ENCODE results near the gene ZFHX3.
"Not testable (repeated sequence)": the region's sequence is repeated elsewhere in the genome, so short reads cannot be mapped to it uniquely, and the experiment has no call there.

Gene ZFHX3

DNA sequence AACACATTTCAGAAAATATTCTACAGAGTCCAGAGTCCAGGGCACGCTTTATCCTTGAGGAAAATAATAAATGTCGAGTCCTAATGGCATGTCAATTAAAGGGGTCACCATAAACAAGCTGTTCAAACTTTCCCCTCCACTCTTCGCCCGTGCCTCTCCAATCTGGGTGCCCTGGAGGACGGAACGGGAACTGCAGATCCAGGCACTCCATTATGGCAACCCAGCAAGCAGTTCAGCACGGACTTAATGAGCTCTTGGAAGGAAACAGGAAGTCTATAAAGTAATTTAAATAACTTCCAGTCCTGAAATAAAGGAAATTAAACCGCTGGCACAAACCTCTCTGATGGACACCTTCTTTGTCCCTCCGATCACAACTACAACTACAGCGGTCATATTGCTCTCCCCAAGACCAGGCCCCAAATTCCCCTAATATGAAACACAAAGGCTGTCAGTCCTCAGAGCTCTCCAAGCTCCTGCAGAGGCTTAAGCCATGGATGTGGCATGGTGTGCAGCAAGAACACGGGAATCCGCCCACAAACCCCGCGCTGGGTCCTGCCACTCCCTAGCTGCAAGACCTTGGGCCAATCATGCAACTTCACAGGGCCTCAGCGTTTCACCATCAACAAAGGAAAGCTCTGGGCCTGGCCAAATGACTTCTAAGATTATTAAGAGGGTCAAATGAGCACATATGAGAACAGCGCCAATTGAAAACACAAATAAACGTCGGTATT lies 52.6 kb downstream of the ZFHX3 start:
- no peak for DNase-seq

DNA sequence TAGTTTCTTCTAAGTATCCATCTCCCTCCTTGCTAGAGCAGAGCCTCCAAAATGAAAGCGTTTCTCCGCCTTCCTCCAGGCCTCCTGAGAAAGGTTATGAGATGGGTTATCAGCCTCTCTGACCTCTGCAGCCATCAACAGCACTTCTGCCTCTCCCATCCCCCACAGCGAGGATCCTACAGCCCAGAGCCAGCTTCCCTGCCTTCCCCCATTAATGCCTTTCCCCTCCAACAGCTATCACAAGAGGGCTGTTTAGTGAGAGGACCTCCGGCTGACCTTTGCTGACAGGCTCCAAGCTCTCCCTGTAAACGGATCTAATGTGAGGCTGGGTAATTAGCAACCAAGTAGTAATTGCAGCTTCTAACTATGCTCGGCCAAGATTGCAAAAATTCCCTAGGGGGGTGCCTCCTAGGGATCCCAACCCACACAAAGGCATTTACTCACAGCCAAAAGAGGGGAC lies 55.8 kb downstream of the ZFHX3 start:
- no peak for DNase-seq

DNA sequence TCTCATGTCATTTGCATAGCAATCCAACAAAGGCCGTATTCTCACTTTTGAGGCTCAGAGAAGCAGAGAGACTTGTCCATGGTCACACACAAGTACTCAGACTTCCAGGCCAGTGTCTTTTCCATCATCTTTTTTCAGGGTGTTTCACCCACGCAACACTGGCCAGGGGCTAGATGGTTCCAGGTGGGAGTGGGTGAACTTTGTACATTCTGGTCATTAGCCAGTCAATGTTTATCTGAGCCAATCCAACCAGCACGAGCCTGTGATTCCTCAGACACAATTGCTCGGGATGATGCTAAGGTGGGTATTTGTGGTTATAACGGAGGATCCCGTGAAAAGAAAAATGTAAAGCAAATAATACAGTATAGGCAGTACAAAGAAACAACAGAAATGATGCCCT lies 56.3 kb downstream of the ZFHX3 start:
- no peak for DNase-seq

DNA sequence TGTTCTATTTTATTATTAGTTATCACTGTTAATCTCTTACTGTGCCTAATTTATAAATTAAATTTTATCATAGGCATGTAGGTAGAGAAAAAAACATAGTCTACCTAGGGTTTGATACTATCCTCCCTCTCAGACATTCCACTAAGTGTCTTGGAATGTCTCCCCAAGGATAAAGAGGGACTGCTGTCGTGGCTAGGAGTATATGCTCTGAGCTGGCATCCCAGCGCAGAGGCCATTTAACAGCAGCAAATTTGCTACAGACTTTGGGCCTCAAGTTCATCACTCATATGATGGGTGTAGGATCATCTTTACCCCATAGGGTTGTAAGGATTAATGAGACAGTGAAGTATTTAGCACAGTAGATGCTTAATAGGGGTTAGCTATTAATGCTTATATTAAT lies 56.7 kb downstream of the ZFHX3 start:
- no peak for DNase-seq

DNA sequence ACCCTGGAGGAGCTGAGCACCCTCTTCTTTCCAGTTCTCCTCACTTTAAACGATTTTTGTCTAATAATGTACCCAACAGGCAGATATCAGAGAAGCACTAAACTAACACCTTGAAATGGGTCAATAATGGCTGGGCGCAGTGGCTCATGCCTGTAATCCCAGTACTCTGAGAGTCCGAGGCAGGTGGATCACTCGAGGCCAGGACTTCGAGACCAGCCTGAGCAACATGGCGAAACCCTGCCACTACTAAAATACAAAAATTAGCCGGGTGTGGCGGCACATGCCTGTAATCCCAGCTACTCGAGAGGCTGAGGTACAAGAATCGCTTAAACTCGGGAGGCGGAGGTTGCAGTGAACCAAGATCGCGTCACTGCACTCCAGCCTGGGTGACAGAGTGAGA lies 57.4 kb downstream of the ZFHX3 start:
- DNase-seq: no peak

DNA sequence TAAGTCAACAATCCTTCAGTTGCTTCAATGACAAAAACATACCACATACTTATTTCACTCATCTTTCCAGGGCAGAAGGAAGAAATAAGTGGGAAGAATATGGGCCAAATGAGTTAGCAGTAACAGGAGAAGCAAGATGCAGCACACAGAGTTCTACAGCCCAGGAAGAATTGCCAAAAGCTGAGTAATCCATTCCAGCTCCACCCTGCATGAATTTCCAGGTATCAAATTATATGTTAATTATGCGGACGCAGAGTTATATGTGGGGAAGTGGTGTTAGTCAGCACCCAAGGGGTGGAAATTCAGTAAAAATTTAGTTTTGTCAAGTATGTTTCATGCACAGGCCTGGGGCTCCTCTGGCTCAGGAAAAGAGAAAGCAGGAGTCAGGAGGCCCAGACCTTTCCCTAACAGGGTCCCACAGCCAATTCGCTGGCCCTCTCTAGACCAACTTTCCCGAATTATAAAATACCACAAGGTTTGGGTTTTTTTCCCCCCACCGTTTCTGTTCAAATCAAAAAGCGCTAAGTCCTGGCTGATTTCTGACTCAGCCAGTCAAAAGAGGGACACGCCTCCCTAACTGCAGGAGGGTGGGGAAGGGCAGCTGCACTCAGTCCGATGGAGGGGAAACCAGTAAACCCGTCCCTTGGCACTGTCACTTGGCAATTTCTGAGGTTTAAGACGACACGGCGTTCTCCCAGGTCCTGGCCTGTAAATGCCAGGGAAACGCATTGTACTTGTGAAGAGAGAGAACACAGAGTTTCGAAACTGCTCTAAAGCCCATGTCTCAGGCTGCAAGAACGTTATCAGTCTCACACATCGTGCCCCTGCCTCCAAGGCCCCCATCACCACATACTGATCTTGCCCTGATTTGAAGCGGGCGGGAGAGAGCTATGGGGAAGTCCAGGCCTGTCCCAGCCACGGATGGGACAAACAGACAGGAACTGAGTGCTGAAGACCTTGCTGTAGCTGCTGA lies 58.1 kb downstream of the ZFHX3 start:
- peak; percentile 73 for DNase-seq

DNA sequence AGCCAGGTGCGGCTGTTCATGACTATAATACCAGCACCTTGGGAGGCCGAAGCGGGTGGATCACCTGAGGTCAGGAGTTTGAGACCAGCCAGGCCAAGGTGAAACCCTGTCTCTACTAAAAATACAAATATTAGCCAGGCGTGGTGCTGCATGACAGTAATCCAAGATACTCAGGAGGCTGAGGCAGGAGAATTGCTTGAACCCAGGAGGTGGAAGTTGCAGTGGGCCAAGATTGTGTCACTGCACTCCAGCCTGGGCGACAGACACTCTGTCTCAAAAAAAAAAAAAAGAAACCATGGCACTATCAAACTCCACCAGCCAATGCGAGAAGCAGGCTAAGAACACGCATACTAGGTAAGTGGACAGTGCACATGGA lies 58.7 kb downstream of the ZFHX3 start:
- DNase-seq: not testable (repeated sequence)

DNA sequence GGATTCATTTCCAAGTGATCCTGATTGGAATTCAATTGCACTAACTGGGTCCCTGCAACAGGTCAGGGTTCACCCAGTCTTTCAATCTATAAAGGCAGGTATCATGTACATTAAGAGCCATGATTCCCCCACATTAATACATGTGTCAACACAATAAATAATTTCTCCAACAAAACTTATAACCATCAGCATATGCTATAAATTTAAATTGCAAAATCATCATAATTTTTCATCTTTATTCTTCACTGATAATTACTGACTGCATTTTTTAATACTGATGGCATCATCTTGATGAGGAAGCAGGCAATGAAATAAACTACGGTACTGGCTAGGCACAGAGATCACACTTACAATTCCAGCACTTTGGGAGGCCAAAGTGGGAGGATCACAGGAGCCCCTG lies 59.4 kb downstream of the ZFHX3 start:
- DNase-seq: no peak

DNA sequence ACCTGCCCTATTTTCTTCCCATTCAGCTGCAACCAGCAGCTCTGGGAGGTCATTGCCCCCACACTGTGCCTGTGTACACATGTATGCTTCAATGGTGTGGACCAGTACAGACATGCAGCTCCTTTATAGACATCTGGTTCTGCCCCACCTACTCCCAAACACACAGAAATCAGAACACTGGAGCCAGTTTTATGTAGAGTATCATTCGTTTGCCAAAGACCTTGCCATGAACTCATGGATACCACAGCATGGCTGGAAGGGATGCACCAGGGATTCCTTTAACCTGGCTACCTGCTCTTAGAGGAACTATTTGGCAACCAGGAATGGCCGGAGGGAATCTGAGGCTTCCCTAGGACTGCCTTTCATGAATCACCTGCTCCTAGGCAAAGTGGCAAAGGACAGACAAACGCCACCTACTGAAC lies 60.4 kb downstream of the ZFHX3 start:
- DNase-seq: peak; percentile 45

DNA sequence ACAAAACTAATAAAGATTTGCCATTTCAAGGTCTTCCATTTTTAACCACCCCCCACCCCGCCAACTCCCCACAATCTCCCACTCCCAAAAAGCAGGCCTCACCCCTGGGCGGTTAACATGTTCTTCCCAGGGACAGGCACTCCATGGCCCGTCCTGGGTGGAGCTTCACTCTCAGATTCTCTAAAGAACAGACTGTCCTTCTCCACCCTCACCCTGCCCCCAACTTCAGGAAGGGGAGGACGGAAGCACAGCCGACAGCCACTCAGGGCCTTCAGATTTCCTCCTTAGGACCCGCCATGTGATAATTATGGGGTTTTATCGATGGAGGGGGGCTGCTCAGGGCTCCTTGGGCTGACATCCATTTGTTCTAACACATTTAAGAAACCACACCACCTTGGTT lies 61.9 kb downstream of the ZFHX3 start:
- no peak for DNase-seq

DNA sequence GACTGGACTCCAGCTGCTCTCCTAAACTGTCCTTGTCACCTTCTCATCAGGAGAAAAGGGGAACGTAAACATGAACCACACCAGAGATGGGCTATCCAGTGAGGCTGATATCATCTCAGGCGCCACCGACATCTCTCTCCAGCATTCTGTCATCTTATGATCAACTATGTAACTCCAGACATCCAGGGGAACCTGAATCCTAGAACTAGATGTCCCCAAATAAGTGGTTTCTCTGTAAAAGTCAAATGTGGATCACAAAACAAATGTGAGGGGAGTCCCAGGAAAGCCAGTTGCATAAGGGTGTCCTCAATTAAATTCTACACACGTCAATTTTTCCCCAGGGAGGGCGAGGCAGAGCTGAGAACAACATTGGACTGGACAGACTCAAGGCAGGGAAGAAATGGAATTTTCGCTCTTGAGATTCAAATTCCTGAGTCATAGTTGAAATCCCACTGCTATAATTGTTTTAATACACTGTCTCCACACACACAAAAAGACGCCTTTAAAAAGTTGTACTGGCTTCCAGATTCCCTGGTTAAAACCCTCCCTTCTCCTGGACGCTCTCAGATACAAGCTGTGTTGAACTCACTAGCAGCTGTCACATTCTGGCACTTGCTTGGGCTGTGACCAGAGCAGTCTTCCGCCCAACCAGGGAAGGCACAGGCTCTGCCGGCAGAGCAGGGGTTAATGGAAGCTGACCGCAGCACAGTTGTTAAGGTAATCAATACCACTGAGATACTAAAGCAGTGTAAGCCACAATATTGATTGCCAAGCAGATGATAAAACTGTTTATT lies 62.6 kb downstream of the ZFHX3 start:
- DNase-seq: peak; percentile 46

DNA sequence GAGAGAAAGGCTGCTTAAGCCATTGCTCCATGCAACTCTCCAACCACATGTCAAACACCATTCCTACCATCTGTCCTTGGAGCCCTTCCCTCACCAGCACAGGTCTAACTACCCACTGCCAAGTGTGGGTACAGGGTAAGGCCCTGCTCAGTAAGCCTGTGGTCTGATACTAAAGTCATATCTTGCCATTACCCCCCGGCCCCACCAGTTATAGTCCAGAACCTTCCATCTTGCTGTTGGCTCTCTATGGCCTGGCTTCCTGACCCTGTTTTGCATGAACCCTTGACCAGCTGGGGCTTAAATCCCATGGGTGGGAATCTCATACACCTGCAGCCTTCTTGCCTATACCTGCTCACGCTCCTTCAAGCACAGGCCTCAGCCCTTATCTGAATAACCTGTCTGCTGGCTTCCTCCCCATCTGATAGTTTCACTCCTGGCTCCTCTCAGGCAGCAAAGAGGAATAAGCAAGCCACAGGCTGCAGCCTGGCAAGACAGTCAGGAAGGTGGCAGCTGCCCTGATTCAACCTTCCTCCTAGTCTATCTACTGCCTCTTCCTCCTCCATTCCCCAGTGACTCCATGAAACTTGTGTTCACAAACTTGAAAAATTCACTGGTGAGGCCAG lies 64.1 kb downstream of the ZFHX3 start:
- DNase-seq: peak; percentile 42

DNA sequence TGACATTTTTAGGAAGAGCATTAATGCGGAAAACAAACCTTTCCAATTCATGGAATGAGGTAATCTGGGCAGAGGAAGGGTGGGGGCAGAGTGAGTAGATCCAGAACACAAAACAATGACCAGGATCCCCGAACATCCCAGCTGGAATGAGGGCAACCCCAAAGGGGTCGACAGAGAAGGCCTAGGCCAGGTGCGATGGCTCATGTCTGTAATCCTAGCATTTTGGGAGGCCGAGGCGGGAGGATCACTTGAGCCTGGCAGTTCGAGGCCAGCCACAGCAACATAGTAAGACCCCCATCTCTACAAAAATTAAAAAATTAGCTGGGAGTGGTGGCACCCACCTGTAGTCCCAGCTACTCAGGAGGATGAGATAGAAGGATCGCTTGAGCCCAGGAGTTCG lies 64.7 kb downstream of the ZFHX3 start:
- DNase-seq: no peak

DNA sequence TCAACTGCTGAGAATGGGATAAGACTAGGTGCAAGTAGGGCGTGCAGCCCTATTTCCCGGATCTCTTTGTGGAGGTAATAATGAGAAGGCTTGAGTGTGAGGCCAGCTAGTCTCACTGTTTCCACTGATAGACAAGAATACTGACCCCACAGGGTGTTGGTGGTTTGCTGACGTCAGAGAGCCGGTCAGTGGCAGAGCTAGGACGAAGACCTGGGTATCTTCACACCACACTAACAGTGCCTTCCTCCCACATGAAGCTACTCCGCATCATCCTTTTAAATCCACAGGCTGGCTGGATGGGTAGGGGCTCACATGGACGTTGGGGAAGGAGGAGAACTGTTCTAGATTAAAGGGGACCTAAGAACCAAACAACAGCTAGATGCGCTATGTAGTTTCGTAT lies 68.0 kb downstream of the ZFHX3 start:
- DNase-seq: no peak

DNA sequence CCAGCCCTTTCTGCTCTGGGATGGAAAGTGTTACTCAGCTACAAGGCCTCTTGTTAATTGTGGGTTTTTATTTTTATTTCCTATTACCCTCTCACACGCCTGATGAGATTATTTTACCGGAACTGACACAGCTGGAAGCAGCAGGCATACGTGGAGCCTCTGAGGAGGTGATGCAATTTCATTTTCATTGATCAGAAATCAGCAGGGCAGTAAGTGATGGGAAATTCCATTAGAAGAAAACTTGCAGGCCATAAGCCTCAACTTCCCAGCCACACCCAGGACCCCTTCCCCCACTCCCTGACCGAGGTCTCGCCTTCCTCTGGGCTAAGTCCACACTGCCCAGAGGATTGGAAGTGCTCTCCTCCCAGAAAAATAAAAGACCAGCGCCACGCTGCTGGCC lies 69.7 kb downstream of the ZFHX3 start:
- DNase-seq: no peak

DNA sequence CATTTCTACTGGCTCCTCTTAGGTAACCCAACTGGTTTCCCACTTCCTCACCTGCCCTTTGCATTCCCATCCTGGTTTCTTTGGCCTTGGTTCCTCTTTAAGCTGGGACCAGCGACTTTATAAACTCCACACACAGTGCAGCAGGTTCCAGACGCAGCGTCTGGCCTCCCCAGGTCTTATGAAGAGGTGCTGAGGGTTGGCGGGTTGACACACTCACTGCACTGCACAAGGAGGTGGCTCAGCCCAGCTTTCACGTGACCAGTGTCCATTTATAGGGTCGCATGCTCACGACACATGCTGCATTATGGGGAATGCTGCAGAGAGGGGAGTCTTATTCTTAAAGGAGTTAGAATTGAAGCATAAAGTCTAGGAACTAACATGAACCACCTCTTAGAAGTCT lies 70.8 kb downstream of the ZFHX3 start:
- no peak for DNase-seq

DNA sequence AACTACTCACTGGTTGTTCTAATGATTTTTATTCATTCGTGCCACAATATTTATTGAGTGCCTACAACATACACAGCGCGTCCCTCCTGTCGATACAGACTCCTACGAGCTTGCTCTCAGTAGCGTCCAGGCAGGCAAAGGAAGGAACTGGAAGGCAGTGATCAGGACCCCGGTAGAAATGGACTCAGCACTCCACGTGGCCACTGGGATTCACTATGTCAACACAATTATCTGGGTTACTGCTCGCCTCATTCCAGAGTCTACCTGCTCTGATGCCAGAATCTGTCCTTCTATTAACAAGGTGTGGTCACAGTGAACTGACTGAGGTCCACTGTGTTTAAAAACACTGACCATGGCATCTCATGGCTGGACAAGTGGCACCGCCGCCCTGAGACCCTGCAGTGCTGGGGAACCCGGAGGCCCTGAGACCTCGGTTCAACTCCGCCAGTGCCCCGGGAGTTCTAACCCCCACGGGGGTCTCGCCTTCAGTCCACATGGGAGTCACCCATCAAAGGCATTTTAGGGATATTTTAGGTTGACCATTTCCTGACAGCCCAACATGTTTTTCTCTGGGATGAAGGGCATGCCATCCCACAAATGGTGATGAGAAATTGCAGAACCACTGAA lies 71.4 kb downstream of the ZFHX3 start:
- DNase-seq: no peak

DNA sequence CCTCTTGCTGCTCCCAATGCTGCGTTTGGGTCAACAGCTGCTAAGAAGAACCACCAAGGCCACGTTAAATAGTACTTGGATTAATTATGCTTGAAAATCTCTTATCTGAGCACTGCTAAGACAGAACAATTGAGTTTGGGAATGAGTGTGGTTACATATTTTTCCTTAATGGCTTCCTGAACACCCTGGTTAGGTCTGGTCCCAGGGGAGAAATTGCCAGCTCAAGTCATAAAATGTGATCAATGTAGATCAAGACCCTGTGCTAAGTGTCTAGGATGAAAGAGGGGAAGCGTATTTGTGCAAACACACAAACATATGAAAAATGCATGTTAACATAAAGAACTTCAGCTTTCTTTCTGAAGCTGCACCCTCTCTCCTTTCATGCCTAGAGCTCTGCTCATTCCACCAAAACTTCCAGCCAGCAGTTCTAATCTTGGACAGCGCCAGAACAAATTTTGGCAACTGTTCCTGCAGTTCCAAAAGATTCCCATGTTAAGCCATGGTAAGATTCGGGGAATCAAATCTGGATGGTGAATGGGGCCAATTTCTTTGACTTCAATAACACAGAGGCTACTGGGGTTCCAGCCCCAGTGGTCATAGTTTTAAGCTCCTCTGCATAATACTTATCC lies 72.0 kb downstream of the ZFHX3 start:
- DNase-seq: no peak

DNA sequence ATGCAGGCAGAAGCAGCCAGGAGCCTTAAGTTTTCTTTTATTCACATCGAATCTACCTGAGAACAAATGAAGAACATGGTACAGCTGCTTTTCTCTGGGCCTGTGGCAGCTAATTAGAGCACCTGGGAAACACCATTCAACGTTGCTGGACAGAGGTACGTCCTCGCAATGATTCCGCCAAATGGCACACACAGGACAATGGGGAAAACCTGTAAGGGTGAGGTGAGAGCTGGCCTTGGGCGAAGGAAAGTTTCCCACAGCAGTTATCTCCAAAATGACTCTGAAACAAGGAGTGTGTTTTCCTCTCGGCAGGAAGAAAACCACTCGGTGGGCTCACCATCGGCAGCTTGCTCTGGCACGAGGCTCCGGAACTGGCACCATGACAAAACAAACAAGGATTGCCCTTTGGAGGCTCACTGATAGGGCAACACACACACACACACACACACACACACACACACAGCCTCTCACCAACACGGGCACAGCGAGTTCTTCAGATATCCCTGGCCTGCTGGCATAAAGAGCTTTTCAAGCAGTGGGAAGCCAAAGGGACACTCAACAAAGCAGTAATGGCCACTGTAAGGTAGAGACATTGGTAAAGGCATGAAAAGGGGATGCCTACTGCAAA lies 73.7 kb downstream of the ZFHX3 start:
- DNase-seq: no peak

DNA sequence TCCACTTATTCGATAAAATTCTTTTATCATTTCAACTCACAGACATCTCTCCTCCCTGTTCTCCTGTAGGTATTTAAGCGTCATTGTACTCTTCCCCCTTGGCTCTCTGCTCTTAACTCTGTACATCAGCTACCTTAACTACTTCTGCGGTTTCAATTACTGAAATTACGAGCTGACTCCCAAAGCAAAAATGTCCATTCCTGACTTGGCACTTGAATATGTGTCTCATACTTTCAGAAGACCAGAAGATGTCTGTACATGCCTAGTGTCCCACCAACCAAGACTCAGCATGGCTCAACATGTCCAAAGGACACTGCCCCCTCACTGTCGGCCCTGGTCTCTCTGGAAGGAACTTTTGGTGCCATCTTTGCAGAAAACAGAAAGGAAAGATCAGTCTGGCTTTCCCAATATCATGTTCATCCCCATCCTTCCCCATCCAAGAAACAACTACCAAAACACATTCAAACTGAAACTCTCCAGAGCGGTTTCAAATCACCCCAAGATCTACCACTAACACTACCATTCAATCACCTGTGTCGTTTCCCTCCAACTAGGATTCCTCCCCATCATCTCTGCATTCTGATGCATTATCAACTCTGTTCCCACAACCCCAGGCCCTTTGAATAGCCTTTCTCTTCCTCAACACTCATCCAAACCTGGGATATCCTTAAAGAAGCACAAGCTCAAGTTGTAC lies 74.9 kb downstream of the ZFHX3 start:
- DNase-seq: no peak

DNA sequence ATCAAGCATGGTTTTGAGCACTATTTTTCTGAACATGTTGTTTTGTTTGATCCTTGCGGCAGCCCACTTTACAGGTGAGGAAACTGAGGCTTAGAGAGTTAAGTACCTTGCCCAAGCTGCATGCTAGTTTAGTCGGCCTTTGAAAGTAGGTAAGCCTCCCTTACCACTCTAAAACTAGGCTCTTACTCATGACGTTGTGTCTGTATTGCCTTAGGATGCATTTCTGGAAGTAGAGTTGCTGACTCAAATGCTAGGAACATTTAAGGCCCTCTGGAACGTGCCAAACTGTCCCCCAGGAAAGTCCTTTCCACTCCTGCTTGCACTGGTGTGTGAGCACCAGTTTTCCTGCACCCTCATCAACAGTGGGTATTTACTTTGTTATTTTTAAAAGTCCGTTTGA lies 76.6 kb downstream of the ZFHX3 start:
- no peak for DNase-seq

All from DMS 273 treated with DMSO at 0.1 percent for 48 hours (cell line).